Adrenal gland (tissue), 19 donors: ENCODE results near the gene OR13D1. TPM values are rescaled to one million over a fixed set of nuclear protein-coding genes. Genes with fewer than 3 reads are reported as not detected.

Experiments used
- DNase-seq, 7 donors: peaks; one replicate each; pipeline ENCODE4 v3.0.0-alpha.2; 2019 to 2020
- H3K27ac ChIP-seq, 5 donors: fragments of 200-600 bp; sonication (generic) in 4 of 5; 1 replicate in 3 of 5; 2 replicates in 2 of 5; pipeline versions ENCODE4 v1.5.1 to v1.8.0; 2016 to 2020; ENCODE audit warnings: mild to moderate bottlenecking in 1 of 5
- H3K27me3 ChIP-seq: fragments of 200-600 bp; 2 replicates; pipeline ENCODE4 v1.8.0; 2021
- H3K36me3 ChIP-seq, 2 donors: fragments of 200-600 bp; replicated peaks in 1 of 2; 1 replicate in 1 of 2; 2 replicates in 1 of 2; pipeline versions ENCODE4 v1.5.1 to v1.8.0; 2018 to 2022
- H3K4me1 ChIP-seq, 2 donors: fragments of 200-600 bp; replicated peaks in 1 of 2; 1 replicate in 1 of 2; 2 replicates in 1 of 2; pipeline versions ENCODE4 v1.5.1 to v1.8.0; 2018 to 2021
- H3K4me3 ChIP-seq, 4 donors: fragments of 200-600 bp; sonication (generic) in 3 of 4; one replicate each; pipeline ENCODE4 v1.5.1; 2016 to 2018
- H3K9me3 ChIP-seq, 3 donors: fragments of 200-600 bp; sonication (generic) in 1 of 3; replicated peaks in 1 of 3; 1 replicate in 2 of 3; 2 replicates in 1 of 3; pipeline versions ENCODE4 v1.5.1 to v1.8.0; 2016 to 2021
- POLR2A ChIP-seq, 2 donors: fragments of 450-650 bp; IDR thresholded peaks; one replicate each; pipeline ENCODE4 v1.6.1; 2017; ENCODE audit warnings: antibody characterized with exemption in 2 of 2, mild to moderate bottlenecking in 2 of 2, moderate library complexity in 1 of 2
- WGBS, 4 donors: extraction: QIAGEN DNeasy Blood & Tissue Kit in 2 of 4; methylation state at CpG; one replicate each; pipeline versions ENCODE4 v1.1.5 to v1.1.7; 2013 to 2017; 5-methylcytosine and 5-hydroxymethylcytosine counted together
- intact Hi-C, 2 donors: fragments of 100-400 bp; cut with DNase I; formaldehyde crosslinking; loops; one replicate each; pipeline versions ENCODE4 v1.14.1 to v1.15.0; 2022 to 2023
- long read RNA-seq, 10 donors: library from polyadenylated mRNA in 3 of 10; unstranded in 2 of 10; stranded (forward) in 1 of 10; transcript quantifications; one replicate each; pipeline ENCODE4 v2.0.0 and lab custom pipeline, GENCODE V29; 2021 to 2026
- polyA plus RNA-seq, 3 donors: library from polyadenylated mRNA; stranded (reverse); fragments of 200-250 nt in 2 of 3; fragments of 350-450 nt in 1 of 3; fragmentation: Illumina TruSeq in 1 of 3; extraction: RNeasy Lipid Tissue Mini Kit (QIAGEN cat#74804) in 1 of 3; gene quantifications; one replicate each; pipeline ENCODE4 v1.2.3, GENCODE V29; 2013 to 2014
- total RNA-seq, 9 donors: library from RNA; depleted of rRNA in 4 of 9; stranded (reverse); fragments of >200 nt in 4 of 9; fragments of 120-200 nt in 1 of 9; fragmentation: NEBNext Ultra II Directional in 1 of 9; extraction: Animal tissue kit (Norgen Biotek cat#: 25700) in 1 of 9; gene quantifications; one replicate each; pipeline versions ENCODE4 v1.1.0 to v1.2.4, GENCODE V29; 2013 to 2023
- TF ChIP-seq, protein P1 (sequence below), 6 experiments: fragments of 450-650 bp in 4 of 6; fragments of 200-600 bp in 2 of 6; sonication (generic) in 1 of 6; IDR thresholded peaks; 1 replicate in 5 of 6; 2 replicates in 1 of 6; pipeline versions ENCODE4 v1.5.1 to v1.8.0; 2016 to 2021; ENCODE audit warnings: antibody characterized with exemption in 6 of 6, mild to moderate bottlenecking in 2 of 6, moderate library complexity in 1 of 6
- donor health status: healthy with polysubstance abuse.
- donor health status: Bipolar disorder and iron deficiency.
- donor health status: DM: yes; HTN: yes; CAD: no.
- donor health status: DM: no; HTN: no; CAD: no.
- donor health status: DM: no; HTN: no; CAD: no.
- donor health status: DM: yes; HTN: yes; CAD: no.

Gene OR13D1, protein sequence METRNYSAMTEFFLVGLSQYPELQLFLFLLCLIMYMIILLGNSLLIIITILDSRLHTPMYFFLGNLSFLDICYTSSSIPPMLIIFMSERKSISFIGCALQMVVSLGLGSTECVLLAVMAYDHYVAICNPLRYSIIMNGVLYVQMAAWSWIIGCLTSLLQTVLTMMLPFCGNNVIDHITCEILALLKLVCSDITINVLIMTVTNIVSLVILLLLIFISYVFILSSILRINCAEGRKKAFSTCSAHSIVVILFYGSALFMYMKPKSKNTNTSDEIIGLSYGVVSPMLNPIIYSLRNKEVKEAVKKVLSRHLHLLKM
- total RNA-seq (not detected), polyA plus RNA-seq (not detected)
- long read RNA-seq, donor 1: 0 reads
- long read RNA-seq, donor 2: 0 reads
- long read RNA-seq, donor 3: 0 reads
- long read RNA-seq, donor 4: 0 reads
- long read RNA-seq, donor 5: 0 reads
- long read RNA-seq, donor 6: 0 reads
- long read RNA-seq, donor 7: 0 reads
- long read RNA-seq, donor 8: 0 reads
- long read RNA-seq, donor 9: 0 reads
- long read RNA-seq, donor 10: 0 reads

DNA sequence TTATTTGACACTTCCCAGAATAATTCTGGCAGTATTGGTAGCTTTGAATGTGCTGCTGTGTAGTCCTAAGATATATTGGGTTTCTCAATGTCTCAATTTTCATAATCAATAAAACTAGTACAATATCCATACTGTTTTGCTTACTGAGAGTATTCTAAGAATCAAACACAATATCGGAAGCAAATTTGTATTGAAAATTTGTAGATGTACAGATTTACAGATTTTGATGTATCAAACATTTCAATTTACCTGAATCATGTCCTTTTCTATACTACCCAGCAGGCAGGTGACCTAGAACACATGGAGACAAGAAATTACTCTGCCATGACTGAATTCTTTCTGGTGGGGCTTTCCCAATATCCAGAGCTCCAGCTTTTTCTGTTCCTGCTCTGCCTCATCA, at the start of gene OR13D1:
Gene OR13D1, plus strand, starts transcription at position 301 of the 400 bp plus-strand sequence. Its CDS starts 0 bp downstream, at position 301.
- no peak for DNase-seq
- WGBS, 4 donors: 89 to 91% (median 89%) methylated on average over 1 of the region's 1 CpG
- H3K9me3 ChIP-seq: no peaks in the 10 kb centered on the region
- H3K27ac ChIP-seq: no peak within 1 kb of the TSS
- TF ChIP-seq, protein P1, sequence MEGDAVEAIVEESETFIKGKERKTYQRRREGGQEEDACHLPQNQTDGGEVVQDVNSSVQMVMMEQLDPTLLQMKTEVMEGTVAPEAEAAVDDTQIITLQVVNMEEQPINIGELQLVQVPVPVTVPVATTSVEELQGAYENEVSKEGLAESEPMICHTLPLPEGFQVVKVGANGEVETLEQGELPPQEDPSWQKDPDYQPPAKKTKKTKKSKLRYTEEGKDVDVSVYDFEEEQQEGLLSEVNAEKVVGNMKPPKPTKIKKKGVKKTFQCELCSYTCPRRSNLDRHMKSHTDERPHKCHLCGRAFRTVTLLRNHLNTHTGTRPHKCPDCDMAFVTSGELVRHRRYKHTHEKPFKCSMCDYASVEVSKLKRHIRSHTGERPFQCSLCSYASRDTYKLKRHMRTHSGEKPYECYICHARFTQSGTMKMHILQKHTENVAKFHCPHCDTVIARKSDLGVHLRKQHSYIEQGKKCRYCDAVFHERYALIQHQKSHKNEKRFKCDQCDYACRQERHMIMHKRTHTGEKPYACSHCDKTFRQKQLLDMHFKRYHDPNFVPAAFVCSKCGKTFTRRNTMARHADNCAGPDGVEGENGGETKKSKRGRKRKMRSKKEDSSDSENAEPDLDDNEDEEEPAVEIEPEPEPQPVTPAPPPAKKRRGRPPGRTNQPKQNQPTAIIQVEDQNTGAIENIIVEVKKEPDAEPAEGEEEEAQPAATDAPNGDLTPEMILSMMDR (IDR thresholded peaks at IDR 0.05): no peak
- TF ChIP-seq POLR2A (IDR thresholded peaks at IDR 0.05): no peak
- no peaks in the 10 kb centered on the region for H3K27me3 ChIP-seq
- no peak within 1 kb of the TSS for H3K4me3 ChIP-seq
- intact Hi-C loops: no loop called here
- H3K4me1 ChIP-seq: no peaks in the 10 kb centered on the region
- no peaks in the 10 kb centered on the region for H3K36me3 ChIP-seq

DNA sequence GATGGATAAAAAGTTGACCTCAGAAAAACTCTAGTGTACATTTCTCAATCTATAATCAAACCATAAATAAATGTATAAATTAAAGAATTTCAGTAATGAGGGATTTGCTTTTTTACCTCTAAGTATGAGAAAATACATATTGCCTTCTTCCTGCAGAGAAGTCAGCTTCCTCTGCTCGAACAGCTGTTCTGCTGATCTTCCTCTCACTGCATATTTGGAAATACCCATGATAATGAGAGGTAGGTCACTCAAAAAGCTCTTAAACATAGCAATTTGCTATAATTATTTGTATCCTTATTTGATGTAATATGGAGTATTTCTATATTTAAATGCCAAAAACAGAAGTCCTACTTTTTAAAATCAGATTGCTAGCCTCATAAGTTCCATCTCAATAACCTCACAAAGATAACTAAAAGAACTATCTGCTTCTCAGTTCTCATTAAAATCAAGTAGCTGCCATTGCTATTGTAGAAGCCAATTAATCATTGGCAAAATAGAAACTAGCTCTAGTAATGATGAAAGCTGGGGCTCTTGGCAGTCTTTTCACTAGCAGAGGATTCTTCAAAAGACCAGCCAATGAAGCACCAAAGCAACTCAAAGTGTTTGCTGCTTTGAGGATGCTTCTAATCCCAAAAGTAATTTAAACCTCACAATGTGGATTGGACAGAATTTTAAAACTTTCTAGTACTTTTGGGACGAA, 35.7 kb upstream of the OR13D1 start:
- intact Hi-C loops: no loop called here
- TF ChIP-seq, protein P1 (IDR thresholded peaks at IDR 0.05): no peak
- no peaks in the 10 kb centered on the region for H3K9me3 ChIP-seq
- no peaks in the 10 kb centered on the region for H3K27me3 ChIP-seq
- H3K4me3 ChIP-seq: no peak overlapping the region
- H3K36me3 ChIP-seq: no peaks in the 10 kb centered on the region
- H3K4me1 ChIP-seq: no peaks in the 10 kb centered on the region
- no peak for DNase-seq
- WGBS, 4 donors: 60 to 77% (median 68%) methylated on average over 2 of the region's 2 CpGs
- no peak overlapping the region for H3K27ac ChIP-seq

DNA sequence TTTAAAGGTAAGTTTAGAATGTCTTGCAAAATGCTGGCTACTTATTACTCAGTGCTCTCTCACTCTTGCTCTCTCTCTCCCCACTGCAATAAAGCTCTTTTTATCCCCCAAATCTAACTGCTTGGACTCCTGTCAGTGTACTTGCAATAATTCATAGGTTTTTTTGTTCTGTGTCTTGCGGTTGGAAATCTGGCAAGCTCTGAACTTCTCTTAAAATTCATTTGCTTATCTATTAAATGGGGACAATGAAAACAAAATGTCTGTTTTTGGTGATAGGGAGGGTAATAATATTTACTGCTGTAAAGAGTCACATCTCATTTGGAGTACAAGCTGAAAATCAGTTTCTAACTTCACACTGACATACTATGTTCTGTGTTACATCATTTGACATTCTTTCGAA, 18.7 kb upstream of the OR13D1 start:
- Histone ChIP-seq H3K27me3 (no peaks in the 10 kb centered on the region), H3K36me3 (no peaks in the 10 kb centered on the region), H3K4me3 (no peak overlapping the region), H3K27ac (no peak overlapping the region), H3K9me3 (no peaks in the 10 kb centered on the region), H3K4me1 (no peaks in the 10 kb centered on the region)
- DNase-seq: no peak
- intact Hi-C loops: no loop called here
- WGBS, 4 donors: 52 to 68% (median 63%) methylated on average over 2 of the region's 2 CpGs
- TF ChIP-seq POLR2A (IDR thresholded peaks at IDR 0.05): no peak
- TF ChIP-seq, protein P1 (IDR thresholded peaks at IDR 0.05): no peak

DNA sequence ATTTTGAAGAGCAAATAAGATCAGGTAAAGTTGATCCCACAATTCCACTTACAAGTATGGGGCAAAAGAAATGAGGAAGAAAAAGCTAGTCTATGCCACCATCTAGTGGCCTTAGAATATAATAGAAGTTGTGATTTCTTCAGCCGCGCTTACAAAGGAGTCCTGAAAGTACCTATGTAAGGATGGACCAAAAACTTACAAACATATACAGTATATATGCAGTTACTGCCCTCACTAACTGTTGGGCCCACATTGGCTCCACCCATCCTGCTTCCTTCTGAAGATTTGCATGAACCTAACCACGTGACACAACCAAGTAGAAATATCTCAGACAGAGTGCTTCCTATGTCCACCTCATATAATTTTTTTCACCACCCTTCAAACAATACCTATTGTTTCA, 11.7 kb upstream of the OR13D1 start:
- H3K36me3 ChIP-seq: no peaks in the 10 kb centered on the region
- peak in 1 of 7 donors; percentile 7 for DNase-seq
- H3K27me3 ChIP-seq: no peaks in the 10 kb centered on the region
- no peak overlapping the region for H3K27ac ChIP-seq
- intact Hi-C loops: no loop called here
- no peak overlapping the region for H3K4me3 ChIP-seq
- H3K9me3 ChIP-seq: no peaks in the 10 kb centered on the region
- no peaks in the 10 kb centered on the region for H3K4me1 ChIP-seq
- WGBS, 4 donors: 7 to 13% (median 9%) methylated on average over 3 of the region's 3 CpGs
- no peak for TF ChIP-seq POLR2A (IDR thresholded peaks at IDR 0.05)
- TF ChIP-seq, protein P1 (IDR thresholded peaks at IDR 0.05): peak; percentile 14 to 53 (median 46)
